Stimulated activated CD4-positive, alpha-beta T cell treated with anti-CD3 and anti-CD28 coated beads, Interleukin-12 subunit alpha, Interleukin-12 subunit beta, amount 100 ng/mL, for 24 hours (primary cell): Measurements from ENCODE around the gene MYH10.
A peak's percentile ranks its signal among the peaks of the same experiment; 100 is the strongest.

Experiments
- DNase-seq, 2 experiments: peaks; one replicate each; pipeline ENCODE4 v3.0.0-alpha.2; 2020; ENCODE audit warnings: low read depth in 2 of 2

The MYH10 gene

GRCh38 chr17:8445536-8445935 is 185.0 kb downstream of the MYH10 start:
- DNase-seq: no peak

GRCh38 chr17:8444494-8444893 is 186.0 kb downstream of the MYH10 start:
- DNase-seq: no peak

- DNase-seq: no peak
These were observed 186.8 kb downstream of the MYH10 start for GRCh38 chr17:8443756-8444155.

GRCh38 chr17:8442310-8442709 is 188.2 kb downstream of the MYH10 start:
- DNase-seq: no peak

- no peak for DNase-seq
These were observed 188.8 kb downstream of the MYH10 start for GRCh38 chr17:8441690-8442089.

- DNase-seq: no peak
These were observed 190.8 kb downstream of the MYH10 start for GRCh38 chr17:8439681-8440080.

- no peak for DNase-seq
These were observed 192.1 kb downstream of the MYH10 start for GRCh38 chr17:8438441-8438840.

- DNase-seq: no peak
These were observed 193.7 kb downstream of the MYH10 start for GRCh38 chr17:8436844-8437171.

- peak; percentile 39 to 48 for DNase-seq
These were observed 194.2 kb downstream of the MYH10 start for GRCh38 chr17:8436169-8436843.

GRCh38 chr17:8435245-8436168 is 195.0 kb downstream of the MYH10 start, which contains the start of gene NDEL1:
Gene NDEL1, plus strand, starts transcription at chr17:8435884. Its CDS starts 8,388 bp downstream, at chr17:8444272.
- peak; percentile 97 to 98 for DNase-seq

- no peak for DNase-seq
These were observed 199.6 kb downstream of the MYH10 start for GRCh38 chr17:8430966-8431365.

GRCh38 chr17:8426802-8427201 is 203.7 kb downstream of the MYH10 start:
- DNase-seq: no peak

GRCh38 chr17:8426094-8426720 is 204.3 kb downstream of the MYH10 start:
- DNase-seq: no peak
